Bone marrow (tissue), 2 donors: ENCODE results near the gene MRPL51.
A peak's percentile ranks its signal among the peaks of the same experiment; 100 is the strongest.

ENCODE experiments used
- DNase-seq, 2 donors: peaks; one replicate each; lab custom pipeline; 2025; lab: John Stamatoyannopoulos, UW

MRPL51 gene

GRCh38 chr12:6492838-6493496 is at the start of gene MRPL51:
MRPL51 (minus strand) TSS chr12:6493262; CDS start chr12:6493136, 126 bp downstream.
- DNase-seq, result peak; percentile 82 to 90

DNA sequence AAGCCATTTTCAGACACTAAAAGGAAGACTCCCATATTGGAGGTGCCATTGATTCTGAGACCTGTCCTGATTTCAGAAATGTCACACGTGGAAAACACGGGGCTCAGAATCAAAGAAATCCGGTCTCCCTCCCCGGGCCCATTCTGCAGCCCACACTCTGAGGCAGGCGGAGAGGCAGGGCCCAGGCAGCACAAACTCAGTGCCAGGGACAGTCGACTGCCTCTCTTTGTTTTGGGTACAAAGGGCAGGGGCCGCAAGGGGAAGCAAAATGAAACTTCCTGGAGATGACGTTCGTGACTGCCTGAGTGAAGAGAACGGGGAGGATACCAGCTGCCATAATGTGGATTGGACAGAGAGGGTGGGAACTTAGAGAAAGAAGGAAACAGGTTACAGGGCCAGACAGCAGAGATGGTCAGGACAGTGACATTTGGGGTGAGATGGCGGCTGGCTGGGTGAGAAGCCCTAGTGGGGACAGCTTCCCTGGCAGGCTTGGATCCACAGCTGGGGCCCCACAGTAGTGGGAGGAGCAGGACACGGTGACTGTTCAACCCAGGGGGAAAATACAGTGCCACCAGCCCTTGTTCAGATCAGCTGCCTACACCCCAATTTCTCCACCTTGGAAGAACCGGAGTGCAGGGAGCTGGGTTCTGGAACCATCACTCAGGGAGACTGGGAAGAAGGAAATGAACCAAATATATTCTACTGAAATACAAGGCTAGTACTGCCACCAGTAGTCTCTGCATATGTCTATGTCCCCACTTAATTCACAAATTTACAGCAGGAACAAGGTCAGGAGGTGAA is 49.3 kb upstream of the MRPL51 start:
- no peak for DNase-seq

DNA sequence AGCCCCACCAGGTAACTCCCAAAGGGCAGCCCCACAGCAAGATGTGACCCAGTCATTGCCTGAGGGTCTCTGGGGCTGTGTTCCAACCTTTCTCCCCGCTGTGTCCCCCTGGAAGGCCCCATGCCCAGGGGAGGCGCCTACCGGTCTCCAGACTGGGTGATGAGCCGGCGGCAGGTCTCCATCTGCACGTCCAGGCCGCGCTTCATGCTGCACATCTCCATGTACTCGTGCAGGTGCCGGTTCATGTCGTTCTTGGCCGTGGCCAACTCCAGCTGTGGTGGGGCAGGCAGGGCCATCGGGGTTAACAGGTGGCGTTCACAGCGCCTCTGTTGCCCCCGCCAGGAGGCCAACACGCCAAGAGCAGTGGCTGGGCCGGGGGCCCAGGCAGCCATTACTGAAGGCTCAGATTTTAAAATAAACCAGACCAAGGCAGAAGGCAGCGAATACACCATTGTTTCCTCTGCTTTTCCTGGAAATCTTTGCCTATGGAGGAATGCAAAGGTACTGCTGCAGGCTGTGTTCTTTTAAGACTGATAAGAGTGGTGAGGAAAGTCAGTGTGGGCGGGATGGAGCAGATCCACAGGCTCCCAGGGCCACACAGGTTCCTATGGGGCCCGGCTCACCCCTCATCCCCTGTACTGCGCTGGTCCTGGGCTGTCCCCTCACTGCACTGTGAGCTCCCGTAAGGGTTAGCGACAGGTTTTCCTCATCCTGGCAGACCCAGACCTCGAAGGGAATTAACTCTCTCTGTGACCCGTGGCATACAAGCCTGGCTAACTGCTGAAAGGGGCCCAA is 48.5 kb upstream of the MRPL51 start:
- DNase-seq, result no peak

DNA sequence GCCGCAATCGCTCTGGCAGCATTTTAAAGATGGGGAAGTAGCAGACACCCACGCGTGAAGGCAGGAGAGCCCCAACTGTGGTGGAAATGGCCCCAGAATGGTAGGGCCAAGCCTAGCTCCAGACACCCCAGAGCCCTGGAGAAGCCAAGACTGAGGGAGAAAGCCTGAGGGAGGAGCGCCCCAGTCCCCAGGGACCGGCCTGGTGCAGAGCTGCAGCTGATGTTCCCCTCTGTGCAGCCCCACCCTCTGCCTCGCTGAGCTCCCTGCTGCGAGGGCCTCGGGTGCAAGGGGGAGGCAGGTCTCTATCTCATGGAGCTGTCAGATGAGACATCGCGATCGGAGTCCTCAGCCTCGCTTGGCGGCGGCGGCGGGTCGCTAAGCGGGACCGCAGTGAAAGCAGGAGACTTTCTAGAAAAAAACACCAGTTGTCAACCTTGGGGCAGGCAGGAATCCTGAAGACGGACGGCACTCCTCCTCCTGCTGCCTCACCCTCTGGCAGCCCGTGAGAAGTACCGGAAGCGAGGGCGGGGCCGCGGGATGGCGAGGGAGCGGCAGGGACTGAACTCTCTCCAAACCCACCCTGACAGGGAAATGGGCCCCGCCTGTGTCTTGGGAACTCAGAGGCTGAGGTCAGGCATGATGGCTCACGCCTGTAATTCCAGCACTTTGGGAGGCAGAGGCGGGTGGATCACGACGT is 47.3 kb upstream of the MRPL51 start:
- peak in 1 of 2 donors; percentile 28 for DNase-seq

DNA sequence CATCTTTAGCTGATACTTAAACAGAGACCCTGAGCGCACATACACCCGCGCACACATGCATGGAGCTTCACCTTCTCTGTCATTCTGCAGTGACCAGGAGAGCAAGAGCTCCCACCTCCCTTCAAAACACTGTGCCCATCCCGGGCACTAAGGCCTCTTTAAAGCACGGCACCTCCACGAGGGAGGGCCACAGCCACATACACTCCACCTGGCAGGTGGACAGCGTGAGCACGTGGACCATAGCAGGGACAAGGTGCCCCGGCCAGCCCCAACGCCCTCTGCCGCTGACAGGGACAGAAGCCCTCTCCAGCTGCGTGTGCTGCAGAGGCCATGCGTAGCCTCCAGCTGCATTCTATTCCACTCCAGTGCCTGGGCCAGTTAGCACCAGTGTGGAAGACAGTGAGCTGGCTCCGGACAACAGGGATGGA is 46.7 kb upstream of the MRPL51 start:
- no peak for DNase-seq

DNA sequence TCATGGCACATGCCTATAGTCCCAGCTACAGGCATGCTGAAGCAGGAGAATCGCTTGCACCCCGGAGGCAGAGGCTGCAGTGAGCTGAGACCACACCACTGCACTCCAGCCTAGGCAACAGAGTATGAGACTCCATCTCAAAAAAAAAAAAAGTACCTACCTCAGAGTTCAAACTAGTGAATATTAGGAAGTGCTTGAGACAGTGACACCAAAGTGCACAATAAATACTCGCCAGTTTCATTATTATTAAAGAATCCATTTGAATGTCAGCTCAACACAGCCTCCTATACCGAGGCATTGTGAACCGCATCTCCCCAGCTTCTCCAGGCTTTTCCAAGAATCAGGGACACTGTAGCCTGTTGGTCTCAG is 46.2 kb upstream of the MRPL51 start:
- DNase-seq, result no peak

GRCh38 chr12:6538420-6539313 is 45.6 kb upstream of the MRPL51 start:
- DNase-seq, result no peak

- DNase-seq, result peak; percentile 54 to 64
Observed at GRCh38 chr12:6537580-6538419, 44.7 kb upstream of the MRPL51 start.

GRCh38 chr12:6536894-6537579 is 44.0 kb upstream of the MRPL51 start:
- DNase-seq, result no peak

- DNase-seq, result no peak
Observed at GRCh38 chr12:6535960-6536847, 43.1 kb upstream of the MRPL51 start.

DNA sequence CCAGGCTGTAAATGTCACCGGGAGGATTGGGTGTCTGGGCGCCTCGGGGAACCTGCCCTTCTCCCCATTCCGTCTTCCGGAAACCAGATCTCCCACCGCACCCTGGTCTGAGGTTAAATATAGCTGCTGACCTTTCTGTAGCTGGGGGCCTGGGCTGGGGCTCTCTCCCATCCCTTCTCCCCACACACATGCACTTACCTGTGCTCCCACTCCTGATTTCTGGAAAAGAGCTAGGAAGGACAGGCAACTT is 42.6 kb upstream of the MRPL51 start:
- no peak for DNase-seq

DNA sequence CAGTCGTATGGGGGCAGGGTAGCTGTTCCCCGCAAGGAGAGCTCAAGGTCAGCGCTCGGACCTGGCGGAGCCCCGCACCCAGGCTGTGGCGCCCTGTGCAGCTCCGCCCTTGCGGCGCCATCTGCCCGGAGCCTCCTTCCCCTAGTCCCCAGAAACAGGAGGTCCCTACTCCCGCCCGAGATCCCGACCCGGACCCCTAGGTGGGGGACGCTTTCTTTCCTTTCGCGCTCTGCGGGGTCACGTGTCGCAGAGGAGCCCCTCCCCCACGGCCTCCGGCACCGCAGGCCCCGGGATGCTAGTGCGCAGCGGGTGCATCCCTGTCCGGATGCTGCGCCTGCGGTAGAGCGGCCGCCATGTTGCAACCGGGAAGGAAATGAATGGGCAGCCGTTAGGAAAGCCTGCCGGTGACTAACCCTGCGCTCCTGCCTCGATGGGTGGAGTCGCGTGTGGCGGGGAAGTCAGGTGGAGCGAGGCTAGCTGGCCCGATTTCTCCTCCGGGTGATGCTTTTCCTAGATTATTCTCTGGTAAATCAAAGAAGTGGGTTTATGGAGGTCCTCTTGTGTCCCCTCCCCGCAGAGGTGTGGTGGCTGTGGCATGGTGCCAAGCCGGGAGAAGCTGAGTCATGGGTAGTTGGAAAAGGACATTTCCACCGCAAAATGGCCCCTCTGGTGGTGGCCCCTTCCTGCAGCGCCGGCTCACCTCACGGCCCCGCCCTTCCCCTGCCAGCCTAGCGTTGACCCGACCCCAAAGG is 42.1 kb upstream of the MRPL51 start:
- peak; percentile 74 to 81 for DNase-seq

DNA sequence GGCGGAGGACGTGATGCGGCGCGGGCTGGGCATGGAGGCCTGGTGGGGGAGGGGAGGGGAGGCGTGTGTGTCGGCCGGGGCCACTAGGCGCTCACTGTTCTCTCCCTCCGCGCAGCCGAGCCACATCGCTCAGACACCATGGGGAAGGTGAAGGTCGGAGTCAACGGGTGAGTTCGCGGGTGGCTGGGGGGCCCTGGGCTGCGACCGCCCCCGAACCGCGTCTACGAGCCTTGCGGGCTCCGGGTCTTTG is 41.6 kb upstream of the MRPL51 start:
- DNase-seq, result peak in 1 of 2 donors; percentile 66

DNA sequence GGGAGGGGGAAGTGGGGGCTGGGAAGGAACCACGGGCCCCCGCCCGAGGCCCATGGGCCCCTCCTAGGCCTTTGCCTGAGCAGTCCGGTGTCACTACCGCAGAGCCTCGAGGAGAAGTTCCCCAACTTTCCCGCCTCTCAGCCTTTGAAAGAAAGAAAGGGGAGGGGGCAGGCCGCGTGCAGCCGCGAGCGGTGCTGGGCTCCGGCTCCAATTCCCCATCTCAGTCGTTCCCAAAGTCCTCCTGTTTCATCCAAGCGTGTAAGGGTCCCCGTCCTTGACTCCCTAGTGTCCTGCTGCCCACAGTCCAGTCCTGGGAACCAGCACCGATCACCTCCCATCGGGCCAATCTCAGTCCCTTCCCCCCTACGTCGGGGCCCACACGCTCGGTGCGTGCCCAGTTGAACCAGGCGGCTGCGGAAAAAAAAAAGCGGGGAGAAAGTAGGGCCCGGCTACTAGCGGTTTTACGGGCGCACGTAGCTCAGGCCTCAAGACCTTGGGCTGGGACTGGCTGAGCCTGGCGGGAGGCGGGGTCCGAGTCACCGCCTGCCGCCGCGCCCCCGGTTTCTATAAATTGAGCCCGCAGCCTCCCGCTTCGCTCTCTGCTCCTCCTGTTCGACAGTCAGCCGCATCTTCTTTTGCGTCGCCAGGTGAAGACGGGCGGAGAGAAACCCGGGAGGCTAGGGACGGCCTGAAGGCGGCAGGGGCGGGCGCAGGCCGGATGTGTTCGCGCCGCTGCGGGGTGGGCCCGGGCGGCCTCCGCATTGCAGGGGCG is 41.0 kb upstream of the MRPL51 start, which contains the start of gene GAPDH:
Gene GAPDH, plus strand, starts transcription at position 595 of the 772 bp plus-strand sequence. CDS start 316 bp downstream, outside the sequence.
- DNase-seq, result peak; percentile 86 to 94

DNA sequence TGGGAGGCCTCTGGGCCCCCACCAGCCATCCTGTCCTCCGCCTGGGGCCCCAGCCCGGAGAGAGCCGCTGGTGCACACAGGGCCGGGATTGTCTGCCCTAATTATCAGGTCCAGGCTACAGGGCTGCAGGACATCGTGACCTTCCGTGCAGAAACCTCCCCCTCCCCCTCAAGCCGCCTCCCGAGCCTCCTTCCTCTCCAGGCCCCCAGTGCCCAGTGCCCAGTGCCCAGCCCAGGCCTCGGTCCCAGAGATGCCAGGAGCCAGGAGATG is 40.5 kb upstream of the MRPL51 start:
- DNase-seq, result peak in 1 of 2 donors; percentile 71

- DNase-seq, result no peak
Observed at GRCh38 chr12:6532927-6533652, 40.0 kb upstream of the MRPL51 start.
